Fibroblast of the conjunctiva (primary cell): ENCODE measurements around the gene PCIF1.
A peak's percentile ranks its signal among the peaks of the same experiment; 100 is the strongest.
"Not testable (repeated sequence)": the region's sequence is repeated elsewhere in the genome, so short reads cannot be mapped to it uniquely, and the experiment has no call there.

Source experiments
- DNase-seq: peaks from one replicate; pipeline ENCODE4 v3.0.0-alpha.2; 2010; ENCODE audit warnings: low read depth

PCIF1 gene

GRCh38 chr20:45924391-45925261 lies 9.9 kb upstream of the PCIF1 start:
- no peak for DNase-seq

GRCh38 chr20:45925821-45926506 lies 8.5 kb upstream of the PCIF1 start:
- DNase-seq = no peak

DNA sequence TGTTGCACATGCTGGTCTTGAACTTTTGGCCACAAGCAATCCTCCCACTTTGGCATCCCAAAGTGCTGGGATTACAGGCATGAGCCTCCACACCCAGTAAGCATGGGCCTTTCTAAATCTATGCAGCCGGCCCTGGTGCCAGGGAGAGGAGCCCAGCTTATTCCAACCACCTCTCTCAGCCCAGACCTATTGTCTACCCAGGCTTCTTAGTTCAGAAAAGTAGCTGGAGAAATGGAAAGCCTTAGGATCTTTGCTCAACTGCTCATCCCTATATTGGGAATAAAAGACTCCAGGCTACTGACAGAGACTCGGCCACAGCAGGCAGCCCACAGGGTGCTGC lies 7.8 kb upstream of the PCIF1 start:
- no peak for DNase-seq

DNA sequence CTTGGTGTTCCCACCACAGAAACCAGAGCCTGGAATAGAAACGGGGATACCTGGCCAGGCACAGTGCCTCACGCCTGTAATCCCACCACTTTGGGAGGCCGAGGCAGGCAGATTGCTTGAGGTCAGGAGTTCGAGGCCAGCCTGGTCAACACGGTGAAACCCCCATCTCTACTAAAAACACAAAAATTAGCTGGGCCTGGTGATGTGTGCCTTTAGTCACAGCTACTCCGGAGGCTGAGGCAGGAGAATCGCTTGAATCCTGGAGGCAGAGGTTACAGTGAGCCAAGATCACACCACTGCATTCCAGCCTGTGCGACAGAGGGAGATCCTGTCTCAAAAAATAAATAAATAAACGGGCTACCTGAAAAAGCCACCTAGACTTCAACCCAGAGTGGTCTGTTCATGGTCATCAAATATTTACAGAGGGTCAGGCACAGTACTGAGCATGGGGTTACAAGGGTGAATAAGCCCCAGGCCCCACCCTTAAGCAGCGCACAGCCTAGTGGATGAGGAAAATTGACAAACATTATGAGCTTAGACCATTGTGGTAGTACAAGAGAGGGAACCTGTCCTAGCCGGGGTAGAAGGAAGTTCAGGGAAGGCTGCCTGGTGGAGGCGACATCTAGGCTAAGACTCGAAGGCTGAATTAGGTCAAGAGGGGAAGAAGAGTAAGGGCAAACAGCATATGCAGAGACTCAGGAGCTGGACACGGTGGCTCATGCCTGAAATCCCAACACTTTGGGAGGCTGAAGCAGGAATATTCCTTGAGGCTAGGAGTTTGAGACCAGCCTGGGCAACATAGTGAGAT lies 7.2 kb upstream of the PCIF1 start:
- DNase-seq = no peak

DNA sequence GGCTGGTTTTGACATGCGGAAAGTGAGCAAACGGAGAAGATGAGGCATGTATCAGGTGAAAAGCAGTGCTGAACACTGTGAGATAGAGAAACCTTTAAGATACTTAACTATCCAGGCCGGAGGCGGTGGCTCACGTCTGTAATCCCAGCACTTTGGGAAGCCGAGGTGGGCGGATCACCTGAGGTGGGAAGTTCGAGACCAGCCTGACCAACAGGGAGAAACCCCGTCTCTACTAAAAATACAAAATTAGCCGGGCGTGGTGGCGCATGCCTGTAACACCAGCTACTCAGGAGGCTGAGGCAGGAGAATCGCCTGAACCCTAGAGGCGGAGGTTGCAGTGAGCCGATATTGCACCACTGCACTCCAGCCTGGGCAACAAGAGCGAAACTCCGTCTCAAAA lies 2.8 kb upstream of the PCIF1 start:
- not testable (repeated sequence) for DNase-seq

DNA sequence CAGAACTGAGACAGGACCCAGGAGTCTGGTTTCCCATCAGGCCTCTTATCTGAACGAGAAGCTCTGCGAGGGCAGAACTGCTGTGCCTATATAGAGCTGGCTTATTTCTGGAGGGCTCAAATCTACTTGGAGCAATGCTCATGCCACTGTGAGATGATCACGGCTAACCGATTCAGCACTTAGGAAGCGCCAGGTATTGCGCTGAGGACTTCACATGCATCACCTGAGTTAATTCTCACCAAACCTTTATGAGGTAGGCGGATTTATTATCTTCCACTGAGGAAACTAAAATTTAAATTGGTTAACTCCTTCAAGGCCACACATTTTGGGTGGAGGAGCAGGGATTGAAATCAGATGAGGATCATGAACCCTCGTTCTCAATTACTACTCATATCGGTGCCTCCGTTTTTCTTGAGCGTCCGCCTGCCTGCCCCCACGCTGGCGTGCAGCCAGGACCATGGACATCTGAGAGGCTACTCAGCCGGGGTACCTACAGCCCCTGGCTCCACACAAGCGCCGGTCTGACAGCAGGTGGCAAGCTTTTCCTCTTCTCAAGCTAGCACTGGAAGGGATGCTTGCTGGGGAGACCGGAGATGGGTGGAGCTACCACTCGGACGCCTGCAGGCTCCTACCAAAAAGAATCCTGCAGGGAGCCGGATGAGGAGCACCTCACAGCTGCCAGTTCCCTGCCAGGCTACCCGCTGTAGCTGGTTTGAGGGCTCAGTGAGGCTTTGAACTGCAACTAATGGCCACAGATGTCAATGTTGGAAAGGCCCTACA lies 1.0 kb upstream of the PCIF1 start:
- DNase-seq = peak; percentile 73

DNA sequence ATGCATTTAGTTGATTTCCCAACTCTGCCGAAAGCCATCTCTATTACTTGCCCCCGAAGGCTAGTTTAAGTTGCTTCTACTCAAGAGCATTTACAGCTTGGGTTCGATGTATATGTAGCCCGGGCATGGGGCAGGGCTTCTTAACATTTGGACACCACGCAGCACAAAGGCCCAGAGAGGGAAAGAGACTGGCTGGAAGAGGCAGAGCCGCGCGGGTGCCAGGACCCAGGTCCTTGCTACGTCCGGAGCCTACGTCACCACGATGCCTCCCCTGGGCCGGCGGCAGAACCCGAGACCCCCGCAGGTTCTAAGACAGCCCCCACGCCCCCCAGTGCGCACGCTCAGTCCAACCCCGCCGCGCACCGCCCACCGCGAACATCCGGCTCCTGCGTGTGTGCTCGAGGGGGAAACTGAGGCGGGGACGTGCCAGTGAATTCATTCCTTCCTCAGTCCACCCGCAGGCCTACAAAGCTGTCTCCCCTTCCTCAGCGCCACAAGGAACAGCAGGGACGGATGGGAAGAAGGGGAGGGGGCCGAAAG lies 367 bp upstream of the PCIF1 start:
- no peak for DNase-seq

DNA sequence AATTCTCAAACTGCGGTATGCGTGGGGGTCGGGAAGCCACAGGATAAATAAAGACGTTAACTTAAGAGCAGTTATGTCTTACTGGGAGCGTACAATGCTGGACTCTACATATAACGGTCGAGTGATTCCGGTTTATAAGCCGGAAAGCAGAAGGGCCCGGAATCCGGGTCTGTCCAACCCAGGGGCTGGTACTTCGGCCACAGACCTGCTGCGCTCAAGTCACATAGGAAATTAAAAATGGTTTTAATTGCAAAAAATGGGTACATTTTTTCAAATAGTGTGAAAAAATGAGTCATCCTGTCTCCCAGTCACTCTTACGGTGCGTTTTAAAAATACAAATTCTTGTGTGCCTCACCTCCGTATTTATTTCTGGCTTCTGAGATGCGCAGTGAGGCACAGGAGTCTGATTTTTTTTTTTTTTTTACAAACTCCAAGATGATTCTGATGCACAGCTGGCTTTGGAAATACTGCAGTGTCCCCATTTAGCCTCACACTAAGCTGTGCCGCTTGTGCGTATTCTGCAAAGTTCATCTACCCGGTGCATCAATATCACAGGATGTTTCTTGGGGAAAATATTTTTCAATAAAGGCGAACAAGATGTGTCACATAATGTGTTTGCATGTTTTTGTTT lies 1.0 kb downstream of the PCIF1 start:
- no peak for DNase-seq

DNA sequence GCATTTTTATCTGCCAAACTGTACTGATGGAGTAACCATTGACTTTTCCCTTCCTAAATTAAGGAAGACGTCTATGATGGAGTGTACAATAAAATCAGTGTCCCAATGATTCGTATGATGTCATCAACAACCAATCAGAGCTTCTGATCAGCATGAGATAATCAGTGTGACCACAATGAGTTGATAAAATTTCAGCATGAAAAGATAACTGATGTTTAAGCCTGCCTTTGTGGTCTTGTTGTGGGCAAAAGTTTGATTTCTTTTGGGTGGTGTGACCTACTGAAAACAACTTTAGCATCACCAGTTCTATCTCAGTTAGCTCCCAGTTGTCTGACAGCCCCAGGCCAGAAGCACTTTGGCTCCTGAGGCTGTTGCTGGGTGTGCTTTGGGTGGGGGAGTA lies 3.3 kb downstream of the PCIF1 start:
- no peak for DNase-seq

- no peak for DNase-seq
These were observed 4.4 kb downstream of the PCIF1 start for GRCh38 chr20:45938727-45939438.

GRCh38 chr20:45940053-45940452 lies 5.6 kb downstream of the PCIF1 start:
- DNase-seq = no peak

DNA sequence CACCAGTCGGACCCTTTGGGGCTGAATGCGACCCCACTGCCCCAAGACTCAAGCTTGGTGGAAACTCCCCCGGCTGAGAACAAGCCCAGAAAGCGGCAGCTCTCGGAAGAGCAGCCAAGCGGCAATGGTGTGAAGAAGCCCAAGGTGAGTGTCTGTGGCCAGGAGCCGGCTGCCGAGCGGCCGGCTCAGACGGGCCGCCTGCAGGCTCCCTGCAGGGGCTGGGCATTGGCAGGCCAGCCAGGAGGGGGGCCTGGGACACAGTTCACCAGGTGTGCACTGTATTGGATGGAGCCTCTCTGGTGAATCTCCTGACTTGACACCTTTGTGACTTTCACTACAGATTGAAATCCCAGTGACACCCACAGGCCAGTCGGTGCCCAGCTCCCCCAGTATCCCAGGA lies 6.0 kb downstream of the PCIF1 start:
- DNase-seq = no peak

DNA sequence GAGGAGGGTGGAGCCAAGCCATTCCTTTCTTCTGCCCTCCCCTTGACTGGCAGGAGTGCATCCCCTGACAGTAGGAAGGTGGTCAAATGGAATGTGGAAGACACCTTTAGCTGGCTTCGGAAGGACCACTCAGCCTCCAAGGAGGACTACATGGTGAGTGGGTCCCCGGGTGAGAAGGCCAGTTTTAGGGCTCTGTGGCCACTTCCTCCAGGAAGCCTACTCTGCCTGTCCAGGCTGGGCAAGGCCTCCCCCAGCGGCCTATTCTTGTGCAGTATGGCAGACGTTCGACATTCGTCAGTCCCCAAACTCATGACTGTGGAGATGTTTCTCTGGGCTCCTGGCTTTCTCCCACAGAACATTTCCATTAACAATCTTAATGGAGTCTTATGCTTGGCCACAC lies 9.1 kb downstream of the PCIF1 start:
- no peak for DNase-seq

DNA sequence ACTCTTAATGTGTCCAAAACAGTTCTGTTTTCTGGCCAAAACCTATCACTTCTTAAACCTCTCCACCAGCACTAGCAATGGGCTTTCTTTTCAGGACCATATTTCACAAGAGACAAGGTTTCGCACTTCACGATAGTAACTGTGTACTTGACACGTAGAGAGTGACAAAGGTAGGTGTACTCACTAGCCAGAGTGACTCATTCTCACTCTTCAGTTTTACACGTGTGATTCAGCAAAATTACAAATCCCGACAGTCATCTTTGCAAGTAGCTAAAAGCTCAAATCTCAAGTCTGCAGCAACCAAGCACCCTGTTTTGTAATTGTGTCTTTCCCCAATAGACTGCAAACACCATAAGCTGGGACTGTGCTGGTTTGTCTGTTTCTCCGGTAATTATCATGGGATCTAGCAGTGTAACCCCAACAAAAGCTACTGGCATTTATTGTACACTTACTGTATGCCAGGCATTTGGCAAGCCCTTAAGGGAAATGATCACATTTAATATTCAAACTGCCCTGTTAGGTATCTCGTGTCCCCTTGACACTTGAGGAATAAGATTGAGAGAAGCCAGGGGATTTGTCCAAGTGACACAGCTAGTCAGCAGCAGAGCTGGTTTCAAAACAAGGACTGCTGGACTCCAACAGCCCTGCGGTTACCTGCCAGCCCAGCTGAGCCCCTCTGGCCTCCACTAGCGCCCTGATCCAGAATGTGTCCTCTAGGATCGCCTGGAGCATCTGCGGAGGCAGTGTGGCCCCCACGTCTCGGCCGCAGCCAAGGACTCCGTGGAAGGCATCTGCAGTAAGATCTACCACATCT lies 9.9 kb downstream of the PCIF1 start:
- no peak for DNase-seq

DNA sequence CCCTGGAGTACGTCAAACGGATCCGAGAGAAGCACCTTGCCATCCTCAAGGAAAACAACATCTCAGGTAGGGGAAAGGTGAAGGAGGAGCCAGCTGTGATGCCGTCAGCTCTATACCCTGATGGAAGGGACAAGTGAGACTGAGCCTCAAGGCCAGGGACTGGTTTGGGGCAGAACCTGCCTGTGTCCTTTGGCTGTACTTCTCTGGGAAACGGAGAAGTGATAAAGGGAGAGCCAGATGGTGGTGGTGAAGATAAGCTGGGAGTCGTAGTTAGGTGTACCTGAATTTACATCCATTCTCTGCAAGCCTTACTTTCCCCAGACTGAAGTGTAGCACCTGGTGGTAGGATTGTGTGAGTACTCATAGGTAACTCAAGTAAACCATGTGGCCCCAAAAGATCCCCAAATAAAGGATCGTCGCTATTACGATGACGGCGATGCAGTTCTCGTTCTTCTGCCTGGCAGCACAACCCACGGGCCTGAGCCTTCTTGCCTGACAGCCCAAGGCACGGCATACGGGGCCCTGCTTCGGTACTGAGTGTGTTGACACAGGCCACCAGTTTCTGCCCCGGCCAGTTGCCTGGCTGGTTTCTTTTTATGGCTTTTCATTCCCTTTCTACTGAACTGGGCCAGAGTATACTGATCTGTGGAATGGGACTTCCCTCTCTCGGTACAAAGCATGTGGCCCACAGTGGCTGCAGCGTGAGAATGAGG lies 10.6 kb downstream of the PCIF1 start:
- DNase-seq = no peak

GRCh38 chr20:45945678-45946148 lies 11.2 kb downstream of the PCIF1 start:
- no peak for DNase-seq

- peak; percentile 49 for DNase-seq
These were observed 11.9 kb downstream of the PCIF1 start for GRCh38 chr20:45946149-45946970.
